Activated naive CD8-positive, alpha-beta T cell (primary cell): ENCODE results near the gene EIF4B.

Experiments used
- H3K27ac Mint-ChIP-seq: one replicate; pipeline ENCODE4 v1.8.0; 2021; ENCODE audit warnings: mixed read lengths
- H3K27me3 Mint-ChIP-seq: one replicate; pipeline ENCODE4 v1.8.0; 2021; ENCODE audit warnings: mixed read lengths
- H3K36me3 Mint-ChIP-seq: one replicate; pipeline ENCODE4 v1.8.0; 2021; ENCODE audit warnings: mixed read lengths
- H3K4me1 Mint-ChIP-seq: one replicate; pipeline ENCODE4 v1.8.0; 2021; ENCODE audit warnings: low read depth, mixed read lengths
- H3K4me3 Mint-ChIP-seq: one replicate; pipeline ENCODE4 v1.8.0; 2021; ENCODE audit warnings: mild to moderate bottlenecking, mixed read lengths
- H3K9me3 Mint-ChIP-seq: one replicate; pipeline ENCODE4 v1.8.0; 2021; ENCODE audit warnings: low read depth, mixed read lengths

EIF4B gene

DNA sequence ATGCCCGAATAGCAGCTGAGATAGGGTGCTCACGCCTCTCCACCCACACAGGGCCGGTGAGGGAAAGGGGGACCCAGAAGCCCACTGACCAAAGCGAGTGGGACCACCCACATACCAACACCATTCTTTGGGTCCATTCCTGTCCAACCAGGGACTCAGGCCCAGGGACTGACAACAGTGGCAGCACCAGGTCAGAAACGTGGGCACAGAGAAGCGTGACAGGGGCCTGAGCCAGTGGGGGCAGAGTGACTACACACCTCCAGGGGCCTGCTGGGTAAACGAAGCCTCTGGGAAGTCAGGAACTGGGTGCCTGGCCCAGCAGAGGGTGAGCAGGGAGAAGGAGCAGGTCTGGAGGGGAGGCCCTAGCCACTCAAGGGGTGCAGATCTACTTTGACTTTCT, 59.2 kb downstream of the EIF4B start:
- Mint-ChIP-seq H3K27me3 (no peaks in the 10 kb centered on the region), H3K36me3 (no peaks in the 10 kb centered on the region), H3K9me3 (no peaks in the 10 kb centered on the region), H3K4me3 (no peak overlapping the region), H3K4me1 (peaks cover 3% of the 10 kb centered on the region), H3K27ac (no peak overlapping the region)

GRCh38 chr12:53065975-53066931, 60.0 kb downstream of the EIF4B start:
- H3K9me3 Mint-ChIP-seq: no peaks in the 10 kb centered on the region
- H3K27me3 Mint-ChIP-seq: no peaks in the 10 kb centered on the region
- H3K4me1 Mint-ChIP-seq: peaks cover 5% of the 10 kb centered on the region
- no peak overlapping the region for H3K27ac Mint-ChIP-seq
- H3K4me3 Mint-ChIP-seq: no peak overlapping the region
- no peaks in the 10 kb centered on the region for H3K36me3 Mint-ChIP-seq

DNA sequence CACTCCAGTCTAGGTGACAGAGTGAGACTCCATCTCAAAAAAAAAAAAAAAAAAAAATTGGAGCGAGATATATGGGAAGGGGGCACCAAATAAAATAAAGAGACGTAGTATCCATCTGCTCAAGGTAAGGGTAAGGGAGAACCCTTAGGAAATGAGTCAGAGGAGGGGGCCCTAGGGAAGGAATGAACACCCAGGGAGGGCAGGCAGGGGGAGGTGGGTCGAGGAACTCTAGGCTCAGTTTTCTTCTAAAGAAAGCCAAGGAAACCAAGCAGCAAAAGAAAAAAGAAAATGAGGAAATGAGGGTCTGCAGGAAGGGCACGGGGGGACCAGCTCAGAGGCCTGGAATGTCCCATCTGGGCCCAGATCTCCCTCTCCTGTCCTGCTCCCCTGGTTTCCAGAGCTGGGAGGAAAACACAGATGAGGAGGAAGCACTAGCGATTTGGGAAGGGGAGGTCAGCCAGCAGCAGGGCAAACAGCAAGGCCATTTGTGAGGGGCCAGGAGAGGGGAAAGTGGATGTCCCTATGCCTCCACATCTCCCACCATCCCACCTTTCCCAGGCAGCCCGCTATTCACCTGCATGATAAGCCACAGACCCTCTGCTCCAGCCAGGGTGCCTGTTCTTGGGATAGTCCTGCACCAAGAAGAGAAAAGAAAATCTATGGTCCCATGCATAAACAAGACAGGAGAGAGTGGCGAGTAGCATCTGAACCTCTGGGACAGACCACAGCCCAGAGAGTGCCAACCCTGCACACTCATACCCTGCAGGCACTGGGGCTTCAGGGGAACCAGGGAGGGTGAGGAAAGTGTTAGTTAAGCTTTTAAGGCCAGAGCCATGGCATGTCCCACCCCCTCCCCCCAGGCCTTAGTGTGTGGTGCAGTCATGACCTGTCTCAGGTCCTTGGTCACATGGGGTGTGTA, 61.1 kb downstream of the EIF4B start:
- Mint-ChIP-seq H3K9me3 (no peaks in the 10 kb centered on the region), H3K27ac (no peak overlapping the region), H3K4me1 (peaks cover 7% of the 10 kb centered on the region), H3K4me3 (no peak overlapping the region), H3K27me3 (no peaks in the 10 kb centered on the region), H3K36me3 (no peaks in the 10 kb centered on the region)

DNA sequence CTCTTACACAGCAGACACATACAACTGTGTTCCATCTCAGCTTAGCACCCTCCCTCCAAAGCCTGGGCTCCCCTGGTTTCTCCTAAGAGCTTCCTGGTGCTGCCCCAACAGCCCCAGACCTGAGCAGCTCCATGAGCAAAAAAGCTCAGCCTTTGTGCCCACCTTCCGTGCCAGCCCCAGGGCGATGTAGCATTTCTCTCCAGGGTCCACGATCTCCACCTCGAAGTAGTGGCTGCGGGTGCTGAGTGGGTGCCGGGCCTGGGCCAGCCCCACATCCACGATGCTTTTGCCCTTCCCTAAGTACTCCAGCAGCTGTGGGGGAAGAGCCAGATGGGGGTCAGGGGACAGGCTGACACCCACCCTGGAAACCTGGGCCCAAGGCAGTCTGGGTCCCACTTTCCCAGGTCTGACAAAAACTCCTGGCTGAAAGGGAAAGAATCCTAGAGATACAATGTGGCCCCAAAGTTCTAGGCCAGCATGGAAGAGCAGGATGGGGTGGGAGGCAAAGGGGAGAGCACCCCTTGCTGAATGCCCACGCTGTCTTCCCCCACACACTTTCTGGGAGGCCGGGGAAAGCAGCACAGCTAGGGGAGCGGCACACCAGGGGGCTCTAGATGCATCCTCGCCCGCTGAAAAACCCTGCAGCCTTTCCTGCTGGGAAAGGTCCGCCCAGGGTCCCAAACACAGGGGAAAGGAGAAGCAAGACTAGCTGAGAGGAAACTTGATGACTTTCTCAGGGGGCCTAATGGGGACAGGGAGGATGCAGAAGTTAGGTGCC, 61.9 kb downstream of the EIF4B start:
- Mint-ChIP-seq H3K27ac (peak overlapping the region; percentile 10), H3K27me3 (no peaks in the 10 kb centered on the region), H3K4me3 (no peak overlapping the region), H3K9me3 (no peaks in the 10 kb centered on the region), H3K36me3 (no peaks in the 10 kb centered on the region), H3K4me1 (peaks cover 10% of the 10 kb centered on the region)

DNA sequence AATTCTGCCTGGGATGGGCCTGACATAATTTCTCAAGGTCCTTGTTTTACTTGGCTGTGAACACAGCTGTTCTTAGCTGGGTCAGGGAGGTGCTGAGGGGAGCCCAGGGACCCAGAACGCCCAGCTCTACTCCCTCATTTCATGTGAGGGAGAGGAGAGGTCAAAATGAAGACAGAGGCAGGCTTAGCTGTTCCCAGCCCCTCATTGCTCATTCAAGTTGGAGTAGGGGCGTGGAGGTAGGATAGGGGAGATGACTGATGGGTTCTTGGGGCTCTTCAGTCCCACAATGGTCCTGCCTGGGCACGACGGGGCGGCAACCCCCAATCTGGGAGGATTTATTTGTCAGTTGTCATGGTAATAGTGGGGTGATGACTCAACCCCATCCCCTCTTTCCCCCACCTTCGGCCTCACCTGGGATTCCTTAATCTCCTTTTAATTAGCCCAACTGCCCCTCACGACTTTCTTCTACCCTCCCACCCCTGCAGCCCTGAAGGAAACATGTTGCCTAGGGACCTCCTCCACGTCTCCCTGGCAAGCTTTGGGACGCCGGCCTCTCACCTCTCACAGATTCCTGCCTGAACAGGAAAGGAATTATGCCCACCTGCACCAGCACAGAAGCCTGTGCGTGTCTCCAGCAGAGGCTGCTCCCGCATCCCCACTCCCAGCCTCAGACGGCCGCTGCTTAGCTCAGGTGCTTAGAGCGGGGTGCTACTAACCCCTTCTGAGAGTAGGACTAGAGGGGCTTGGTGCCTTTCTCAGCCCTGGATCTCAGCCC, 62.7 kb downstream of the EIF4B start:
- Mint-ChIP-seq H3K36me3 (no peaks in the 10 kb centered on the region), H3K27ac (no peak overlapping the region), H3K4me3 (no peak overlapping the region), H3K4me1 (peaks cover 10% of the 10 kb centered on the region), H3K9me3 (no peaks in the 10 kb centered on the region), H3K27me3 (no peaks in the 10 kb centered on the region)

- Mint-ChIP-seq H3K27ac (no peak overlapping the region), H3K36me3 (no peaks in the 10 kb centered on the region), H3K4me3 (no peak overlapping the region), H3K9me3 (no peaks in the 10 kb centered on the region), H3K4me1 (peaks cover 14% of the 10 kb centered on the region), H3K27me3 (no peaks in the 10 kb centered on the region)
Measured at GRCh38 chr12:53069621-53070410, 63.6 kb downstream of the EIF4B start.

GRCh38 chr12:53070877-53071492, 64.7 kb downstream of the EIF4B start:
- Mint-ChIP-seq H3K9me3 (no peaks in the 10 kb centered on the region), H3K36me3 (no peaks in the 10 kb centered on the region), H3K4me1 (peaks cover 15% of the 10 kb centered on the region), H3K4me3 (no peak overlapping the region), H3K27me3 (no peaks in the 10 kb centered on the region), H3K27ac (no peak overlapping the region)

- no peaks in the 10 kb centered on the region for H3K27me3 Mint-ChIP-seq
- H3K4me3 Mint-ChIP-seq: no peak overlapping the region
- H3K27ac Mint-ChIP-seq: peak overlapping the region; percentile 64
- H3K9me3 Mint-ChIP-seq: no peaks in the 10 kb centered on the region
- peaks cover 22% of the 10 kb centered on the region for H3K4me1 Mint-ChIP-seq
- H3K36me3 Mint-ChIP-seq: no peaks in the 10 kb centered on the region
Measured at GRCh38 chr12:53071591-53072551, 65.6 kb downstream of the EIF4B start.

DNA sequence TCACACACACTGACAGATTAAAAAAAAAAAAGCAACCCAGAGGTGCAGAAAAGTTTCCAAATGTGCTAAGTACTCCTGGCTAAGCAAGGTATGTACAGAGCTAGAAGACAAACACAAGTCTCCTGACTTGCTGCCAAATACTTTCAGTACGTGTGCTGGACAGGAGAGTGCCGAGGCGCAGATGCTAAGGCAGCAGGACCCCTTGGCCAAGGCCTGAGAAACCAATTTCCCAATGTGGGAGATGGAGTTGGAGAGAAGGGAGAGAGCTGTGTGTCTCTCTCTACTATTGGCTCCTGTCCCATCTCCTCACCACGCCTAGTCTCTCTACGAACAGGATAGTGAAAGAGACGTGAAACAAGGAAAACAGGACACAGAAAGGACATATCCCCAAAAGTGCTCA, 67.6 kb downstream of the EIF4B start:
- Mint-ChIP-seq H3K4me1 (peaks cover 36% of the 10 kb centered on the region), H3K4me3 (no peak overlapping the region), H3K27ac (peak overlapping the region; percentile 7), H3K9me3 (no peaks in the 10 kb centered on the region), H3K36me3 (no peaks in the 10 kb centered on the region), H3K27me3 (no peaks in the 10 kb centered on the region)

- Mint-ChIP-seq H3K27ac (peak overlapping the region; percentile 11), H3K4me1 (peaks cover 39% of the 10 kb centered on the region), H3K36me3 (no peaks in the 10 kb centered on the region), H3K9me3 (no peaks in the 10 kb centered on the region), H3K27me3 (no peaks in the 10 kb centered on the region), H3K4me3 (no peak overlapping the region)
Measured at GRCh38 chr12:53074283-53074998, 68.2 kb downstream of the EIF4B start.

GRCh38 chr12:53074999-53075370, 68.7 kb downstream of the EIF4B start:
- Mint-ChIP-seq H3K4me1 (peaks cover 43% of the 10 kb centered on the region), H3K4me3 (no peak overlapping the region), H3K27me3 (no peaks in the 10 kb centered on the region), H3K9me3 (no peaks in the 10 kb centered on the region), H3K27ac (no peak overlapping the region), H3K36me3 (no peaks in the 10 kb centered on the region)

DNA sequence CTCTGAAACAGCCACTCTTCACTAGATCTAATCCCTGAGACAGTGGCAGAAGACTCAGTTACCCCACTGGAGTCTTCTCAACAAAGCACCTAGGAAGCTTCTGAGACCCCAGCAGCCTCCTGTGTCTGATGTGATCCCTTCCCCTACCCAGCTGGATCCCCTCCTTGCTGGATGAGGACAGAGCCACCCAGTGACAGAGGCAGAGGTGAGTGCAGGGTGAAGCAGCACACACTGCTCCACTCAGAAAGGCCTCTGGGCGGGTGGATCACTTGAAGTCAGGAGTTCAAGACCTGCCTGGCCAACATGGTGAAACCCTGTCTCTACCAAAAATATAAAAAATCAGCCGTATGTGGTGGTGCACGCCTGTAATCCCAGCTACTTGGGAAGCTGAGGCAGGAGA, 70.2 kb downstream of the EIF4B start:
- no peaks in the 10 kb centered on the region for H3K9me3 Mint-ChIP-seq
- no peaks in the 10 kb centered on the region for H3K27me3 Mint-ChIP-seq
- H3K4me3 Mint-ChIP-seq: no peak overlapping the region
- H3K36me3 Mint-ChIP-seq: no peaks in the 10 kb centered on the region
- peaks cover 48% of the 10 kb centered on the region for H3K4me1 Mint-ChIP-seq
- H3K27ac Mint-ChIP-seq: no peak overlapping the region
